ENCODE results near the gene TAS1R2.

GRCh38 chr1:18799454-18799853 lies 60.0 kb downstream of the TAS1R2 start:
- TF ChIP-seq POLR2A (IDR thresholded peaks at IDR 0.05) (no peak), CTCF (IDR thresholded peaks at IDR 0.05 in 8 of 11, conservative IDR thresholded peaks at IDR 0.05 in 3 of 11) (no peak)
